Choroid plexus epithelial cell (primary cell): ENCODE data around the gene GPLD1.
"Not testable (repeated sequence)": the region's sequence is repeated elsewhere in the genome, so short reads cannot be mapped to it uniquely, and the experiment has no call there.

ENCODE experiments used
- DNase-seq: peaks from one replicate; pipeline ENCODE4 v3.0.0-alpha.2; 2010; ENCODE audit warnings: low read depth
- H3K4me3 ChIP-seq: 2 replicates; pipeline ENCODE4 v1.5.1; 2011; ENCODE audit warnings: low read depth, mild to moderate bottlenecking, control low read depth, low read length, moderate library complexity
- CTCF ChIP-seq: conservative IDR thresholded peaks from 2 replicates; pipeline ENCODE4 v1.5.1; 2011; ENCODE audit warnings: low read depth, mild to moderate bottlenecking, control low read depth, inconsistent platforms, low read length, moderate library complexity

GPLD1 gene

GRCh38 chr6:24513602-24514001 is 24.2 kb upstream of the GPLD1 start:
- TF ChIP-seq CTCF: no peak
- DNase-seq: no peak
- no peak overlapping the region for H3K4me3 ChIP-seq

- H3K4me3 ChIP-seq, DNase-seq: not testable (repeated sequence)
Measured at GRCh38 chr6:24511976-24512375, 22.6 kb upstream of the GPLD1 start.

- TF ChIP-seq CTCF: no peak
- DNase-seq: no peak
- H3K4me3 ChIP-seq: no peak overlapping the region
Measured at GRCh38 chr6:24506814-24507520, 17.6 kb upstream of the GPLD1 start.

- no peak for DNase-seq
- no peak overlapping the region for H3K4me3 ChIP-seq
- TF ChIP-seq CTCF: no peak
Measured at GRCh38 chr6:24504649-24505586, 15.5 kb upstream of the GPLD1 start.

- DNase-seq: no peak
- no peak for TF ChIP-seq CTCF
- H3K4me3 ChIP-seq: no peak overlapping the region
Measured at GRCh38 chr6:24504287-24504648, 14.9 kb upstream of the GPLD1 start.

GRCh38 chr6:24501914-24502313 is 12.5 kb upstream of the GPLD1 start:
- DNase-seq: no peak

More at GRCh38 chr6:24501914-24502313, 12.5 kb upstream of the GPLD1 start:
- TF ChIP-seq CTCF: no peak
- H3K4me3 ChIP-seq: no peak overlapping the region
